Brain microvascular endothelial cell (primary cell): ENCODE data around the gene FAM9A.

ENCODE experiments used
- DNase-seq: peaks from one replicate; pipeline ENCODE4 v3.0.0-alpha.2; 2020
- H3K27ac ChIP-seq: fragments of 250-450 bp; sonication (Bioruptor Pico); 2 replicates; pipeline ENCODE4 v1.5.1; 2020; ENCODE audit warnings: mild to moderate bottlenecking, moderate library complexity
- H3K27me3 ChIP-seq: fragments of 250-450 bp; sonication (Bioruptor Pico); replicated peaks from 2 replicates; pipeline ENCODE4 v1.5.1; 2020; ENCODE audit warnings: mild to moderate bottlenecking
- H3K36me3 ChIP-seq: fragments of 250-450 bp; sonication (Bioruptor Pico); replicated peaks from 2 replicates; pipeline ENCODE4 v1.5.1; 2020; ENCODE audit warnings: mild to moderate bottlenecking
- H3K4me3 ChIP-seq: 2 replicates; pipeline ENCODE4 v1.5.1; 2011; ENCODE audit warnings: low read depth, mild to moderate bottlenecking, control low read depth, low read length, moderate library complexity
- in situ Hi-C: cut with HindIII; loops from 2 replicates; pipeline ENCODE4 v1.10.0; 2017; ENCODE audit warnings: low sequenced_read_pairs, low pct_ligation_motif_present
- TF ChIP-seq, protein P1 (sequence below): IDR thresholded peaks from 2 replicates; pipeline ENCODE4 v1.5.1; 2011; ENCODE audit warnings: low read depth, mild to moderate bottlenecking, moderate library complexity, low read length, control low read depth, inconsistent platforms; ENCODE audit errors: missing control alignments

Gene FAM9A

DNA sequence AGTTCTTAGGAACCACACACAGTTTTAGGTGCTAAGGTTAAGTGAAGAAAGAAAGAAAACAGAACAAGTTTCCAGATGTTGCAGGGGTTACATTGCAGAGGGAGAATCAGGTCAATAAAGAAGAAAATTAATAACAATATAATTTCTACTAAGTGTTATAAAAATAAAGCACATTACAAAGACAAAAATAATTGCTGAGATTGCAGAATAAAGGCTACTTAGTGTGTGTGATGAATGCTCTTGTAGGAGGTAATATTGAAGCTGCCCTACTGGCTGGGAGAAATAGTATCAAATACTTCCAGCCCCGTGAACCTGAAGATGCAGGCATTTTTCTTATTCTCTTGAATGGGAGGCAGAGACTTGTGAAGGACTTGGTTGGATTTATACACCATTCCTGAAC lies 33.2 kb upstream of the FAM9A start:
- in situ Hi-C loops: no loop called here
- TF ChIP-seq, protein P1, sequence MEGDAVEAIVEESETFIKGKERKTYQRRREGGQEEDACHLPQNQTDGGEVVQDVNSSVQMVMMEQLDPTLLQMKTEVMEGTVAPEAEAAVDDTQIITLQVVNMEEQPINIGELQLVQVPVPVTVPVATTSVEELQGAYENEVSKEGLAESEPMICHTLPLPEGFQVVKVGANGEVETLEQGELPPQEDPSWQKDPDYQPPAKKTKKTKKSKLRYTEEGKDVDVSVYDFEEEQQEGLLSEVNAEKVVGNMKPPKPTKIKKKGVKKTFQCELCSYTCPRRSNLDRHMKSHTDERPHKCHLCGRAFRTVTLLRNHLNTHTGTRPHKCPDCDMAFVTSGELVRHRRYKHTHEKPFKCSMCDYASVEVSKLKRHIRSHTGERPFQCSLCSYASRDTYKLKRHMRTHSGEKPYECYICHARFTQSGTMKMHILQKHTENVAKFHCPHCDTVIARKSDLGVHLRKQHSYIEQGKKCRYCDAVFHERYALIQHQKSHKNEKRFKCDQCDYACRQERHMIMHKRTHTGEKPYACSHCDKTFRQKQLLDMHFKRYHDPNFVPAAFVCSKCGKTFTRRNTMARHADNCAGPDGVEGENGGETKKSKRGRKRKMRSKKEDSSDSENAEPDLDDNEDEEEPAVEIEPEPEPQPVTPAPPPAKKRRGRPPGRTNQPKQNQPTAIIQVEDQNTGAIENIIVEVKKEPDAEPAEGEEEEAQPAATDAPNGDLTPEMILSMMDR: no peak
- no peaks in the 10 kb centered on the region for H3K27me3 ChIP-seq
- no peaks in the 10 kb centered on the region for H3K36me3 ChIP-seq
- no peak overlapping the region for H3K4me3 ChIP-seq
- H3K27ac ChIP-seq: no peak overlapping the region
- no peak for DNase-seq

DNA sequence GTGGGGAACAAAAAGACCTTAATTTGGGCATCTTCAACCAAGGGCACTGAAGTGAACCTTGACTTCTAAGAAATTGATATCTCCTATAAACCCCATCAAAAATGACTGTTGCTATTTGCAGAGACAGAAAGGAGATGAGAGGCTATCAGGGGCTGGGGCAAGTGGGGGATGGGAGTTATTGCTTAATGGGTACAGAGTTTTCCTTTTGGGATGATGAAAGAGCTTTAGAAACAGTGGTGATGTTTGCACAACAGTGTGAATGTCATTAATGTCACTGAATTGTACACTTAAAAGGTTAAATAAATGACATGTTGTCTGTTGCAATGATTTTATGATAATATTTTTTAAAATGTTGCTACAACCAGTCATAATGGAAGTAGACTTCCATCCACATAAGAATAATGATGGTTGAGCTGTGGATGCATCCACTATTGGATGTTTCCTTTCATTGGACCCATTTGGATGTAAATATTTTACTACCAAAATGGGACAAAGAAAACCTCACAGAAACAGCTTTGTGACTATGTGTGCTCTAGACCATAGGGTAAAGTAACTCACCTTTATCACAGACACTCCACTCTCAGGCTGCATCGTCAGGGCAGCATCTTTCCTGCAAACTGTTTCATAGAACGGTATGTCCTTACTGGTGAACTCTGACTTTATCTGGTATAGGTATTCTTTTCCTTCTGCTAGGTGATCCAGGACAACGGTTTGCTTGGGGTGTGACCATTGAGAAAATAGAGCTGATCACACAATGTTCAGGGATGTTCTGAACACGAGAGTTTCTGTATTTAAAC lies 31.6 kb upstream of the FAM9A start:
- Histone ChIP-seq H3K4me3 (no peak overlapping the region), H3K27me3 (no peaks in the 10 kb centered on the region), H3K27ac (no peak overlapping the region), H3K36me3 (no peaks in the 10 kb centered on the region)
- TF ChIP-seq, protein P1: no peak
- no peak for DNase-seq
- in situ Hi-C loops: no loop called here

DNA sequence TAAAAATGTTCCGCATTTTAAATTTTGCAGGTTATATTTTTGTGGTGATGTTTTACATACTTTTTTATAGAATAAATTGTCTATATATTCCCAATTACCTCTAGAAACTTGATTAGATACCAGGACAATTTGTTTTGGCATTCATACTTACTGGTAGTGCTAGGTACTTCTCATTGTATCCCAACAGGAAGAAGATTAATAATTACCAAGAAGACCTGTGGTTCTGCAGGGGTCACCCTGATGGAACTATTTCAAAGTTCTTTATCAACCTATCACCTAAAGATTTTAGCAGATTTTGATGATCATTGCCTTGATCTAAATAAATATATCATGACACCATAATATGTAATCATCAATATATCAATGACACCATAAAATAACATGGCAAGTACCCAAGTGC lies 22.5 kb upstream of the FAM9A start:
- DNase-seq: no peak
- Histone ChIP-seq H3K36me3 (no peaks in the 10 kb centered on the region), H3K4me3 (no peak overlapping the region), H3K27me3 (no peaks in the 10 kb centered on the region), H3K27ac (no peak overlapping the region)
- in situ Hi-C loops: no loop called here
- TF ChIP-seq, protein P1: no peak

DNA sequence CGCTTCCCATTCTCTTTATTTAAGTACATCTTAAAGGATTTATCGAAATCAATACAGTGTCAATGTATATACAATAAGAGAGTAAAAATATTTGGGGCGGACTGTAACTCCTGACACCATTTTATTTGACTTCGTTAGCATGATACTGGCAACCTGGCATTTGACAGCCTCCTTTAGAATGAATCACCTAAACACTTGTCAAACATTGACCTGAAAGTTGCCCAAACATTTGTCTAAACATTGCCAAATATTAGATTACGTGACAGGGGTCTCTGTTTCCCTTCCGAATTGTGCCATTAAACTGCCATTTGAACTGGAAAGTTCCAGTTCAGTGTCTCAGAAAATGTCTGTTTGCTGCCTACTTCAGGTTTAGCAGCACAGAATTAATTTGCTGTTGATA lies 20.8 kb upstream of the FAM9A start:
- Histone ChIP-seq H3K4me3 (no peak overlapping the region), H3K36me3 (no peaks in the 10 kb centered on the region), H3K27ac (no peak overlapping the region), H3K27me3 (no peaks in the 10 kb centered on the region)
- no peak for DNase-seq
- in situ Hi-C loops: no loop called here
- TF ChIP-seq, protein P1: no peak

DNA sequence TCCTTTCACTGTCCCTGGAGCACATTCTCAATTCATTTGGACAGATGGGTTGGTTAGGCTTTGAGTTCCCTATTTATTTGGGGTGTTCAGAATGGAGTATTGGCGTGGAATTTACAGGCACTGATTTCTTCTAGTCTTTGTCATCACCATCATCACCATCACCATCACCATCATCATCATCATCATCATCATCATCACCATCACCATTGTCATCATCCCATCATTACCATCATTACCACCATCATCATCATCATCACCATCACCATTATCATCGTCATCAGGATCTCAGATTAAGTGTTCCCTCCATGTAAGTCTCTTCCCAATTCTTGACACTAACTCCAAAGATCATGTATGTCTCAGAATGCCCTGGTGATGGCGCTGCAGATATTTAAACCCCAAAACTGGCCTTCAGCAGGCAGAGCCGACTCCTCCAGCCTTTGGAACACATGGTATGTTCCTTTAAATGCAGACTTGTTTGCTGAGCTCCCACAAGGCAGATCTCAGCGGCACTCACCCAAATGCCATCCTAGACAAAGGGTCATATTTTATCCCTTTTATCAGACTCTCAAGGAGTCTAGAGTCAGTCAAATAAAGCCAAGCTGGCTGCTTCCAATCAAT lies 19.8 kb upstream of the FAM9A start:
- no peak overlapping the region for H3K27ac ChIP-seq
- H3K4me3 ChIP-seq: no peak overlapping the region
- no peak for DNase-seq
- no peaks in the 10 kb centered on the region for H3K27me3 ChIP-seq
- TF ChIP-seq, protein P1: peak; percentile 24
- in situ Hi-C loops: no loop called here
- H3K36me3 ChIP-seq: no peaks in the 10 kb centered on the region
